GM23338 (cell line): ENCODE data around the gene CNTNAP1.

ENCODE experiments used
- CREB1 ChIP-seq: fragments of 250-450 bp; sonication (Bioruptor Pico); IDR thresholded peaks from 2 replicates; pipeline ENCODE4 v1.5.0; 2020; ENCODE audit warnings: low read depth, mild to moderate bottlenecking, moderate library complexity
- CTCF ChIP-seq, 2 experiments: fragments of 200-600 bp in 1 of 2; sonication (generic) in 1 of 2; conservative IDR thresholded peaks; 2 replicates each; pipeline versions ENCODE4 v1.5.1 to v1.6.1; 2016 to 2017; ENCODE audit warnings: antibody characterized with exemption in 2 of 2, low read depth in 2 of 2, mild to moderate bottlenecking in 2 of 2, moderate library complexity in 1 of 2
- EZH2 ChIP-seq: fragments of 200-600 bp; sonication (generic); IDR thresholded peaks from one replicate; pipeline ENCODE4 v1.8.0; 2017; ENCODE audit warnings: antibody characterized with exemption, mild to moderate bottlenecking, low read depth; ENCODE audit not compliant: unreplicated experiment
- EZH2phosphoT487 ChIP-seq: fragments of 200-600 bp; sonication (generic); IDR thresholded peaks from one replicate; pipeline ENCODE4 v1.8.1; 2018; ENCODE audit warnings: antibody characterized with exemption; ENCODE audit not compliant: unreplicated experiment
- POLR2AphosphoS5 ChIP-seq: IDR thresholded peaks from 2 replicates; pipeline ENCODE4 v1.6.1; 2016; ENCODE audit warnings: antibody characterized with exemption, low read depth

DNA sequence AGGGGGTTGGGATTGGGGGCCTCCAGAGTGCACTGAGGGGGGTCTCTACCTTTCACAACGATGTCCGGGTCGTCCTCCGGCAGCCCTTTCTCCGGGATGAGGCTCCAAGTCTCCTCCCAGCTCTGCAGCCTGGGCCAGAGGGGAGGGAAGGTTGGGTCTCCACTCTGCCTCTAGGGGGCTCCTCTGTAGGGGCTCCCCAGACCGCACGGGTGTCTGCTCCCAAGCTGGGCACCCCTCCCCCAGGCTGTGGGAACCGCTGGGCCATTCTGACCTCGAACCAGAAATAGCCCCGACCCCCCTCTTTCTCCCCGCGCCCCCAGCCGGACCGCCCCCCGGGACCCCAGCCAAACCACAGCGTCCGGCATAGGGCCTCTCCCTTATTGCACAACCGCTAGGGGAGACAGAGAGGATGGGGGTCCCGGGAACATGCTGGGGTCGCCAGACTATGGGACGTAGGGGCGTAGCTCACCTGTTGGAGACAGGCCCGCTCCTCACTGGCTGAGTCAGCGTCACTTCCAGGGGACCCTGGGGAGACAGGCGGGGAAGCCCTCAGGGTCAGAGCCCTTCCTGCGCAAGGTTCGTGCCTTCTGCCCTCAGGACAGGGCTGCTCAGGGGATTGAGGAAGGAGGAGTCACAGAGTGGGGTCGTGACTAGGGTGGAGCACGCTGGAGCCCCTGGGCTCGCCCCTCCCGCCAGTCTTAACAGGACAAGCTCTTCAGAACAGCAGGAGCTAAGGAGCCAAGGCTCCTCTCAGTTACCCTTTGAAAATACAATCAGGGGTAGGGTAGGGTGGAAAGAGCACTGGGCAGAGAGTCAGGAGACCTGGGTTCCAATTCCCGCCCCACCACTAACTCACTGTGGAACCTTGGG lies 8.2 kb upstream of the CNTNAP1 start:
- TF ChIP-seq CTCF (conservative IDR thresholded peaks at IDR 0.05; ENCODE audit: low read depth in 2 of 2) = peak; percentile 66
- TF ChIP-seq EZH2 = no peak
- no peak for TF ChIP-seq POLR2AphosphoS5
- no peak for TF ChIP-seq EZH2phosphoT487
- TF ChIP-seq CREB1 (CRISPR knock-in tag) = no peak
